Vagina (tissue), 2 donors: Measurements from ENCODE around the gene FCHSD2.

Experiments
- POLR2A ChIP-seq, 2 donors: fragments of 450-650 bp; IDR thresholded peaks; one replicate each; pipeline ENCODE4 v1.6.1; 2017; ENCODE audit warnings: antibody characterized with exemption in 2 of 2, mild to moderate bottlenecking in 2 of 2, moderate library complexity in 2 of 2
- POLR2AphosphoS5 ChIP-seq, 2 donors: sonication (generic); formaldehyde crosslinking; IDR thresholded peaks; one replicate each; pipeline ENCODE4 v1.9.0; 2017; ENCODE audit warnings: antibody characterized with exemption in 2 of 2, mild to moderate bottlenecking in 2 of 2, low read depth in 1 of 2; ENCODE audit not compliant: insufficient read depth in 1 of 2
- TF ChIP-seq, protein P1 (sequence below), 3 experiments: fragments of 450-650 bp in 2 of 3; fragments of 200-600 bp in 1 of 3; sonication (generic) in 1 of 3; IDR thresholded peaks; one replicate each; pipeline ENCODE4 v1.5.1; 2017 to 2019; ENCODE audit warnings: antibody characterized with exemption in 3 of 3, mild to moderate bottlenecking in 2 of 3, moderate library complexity in 2 of 3

DNA sequence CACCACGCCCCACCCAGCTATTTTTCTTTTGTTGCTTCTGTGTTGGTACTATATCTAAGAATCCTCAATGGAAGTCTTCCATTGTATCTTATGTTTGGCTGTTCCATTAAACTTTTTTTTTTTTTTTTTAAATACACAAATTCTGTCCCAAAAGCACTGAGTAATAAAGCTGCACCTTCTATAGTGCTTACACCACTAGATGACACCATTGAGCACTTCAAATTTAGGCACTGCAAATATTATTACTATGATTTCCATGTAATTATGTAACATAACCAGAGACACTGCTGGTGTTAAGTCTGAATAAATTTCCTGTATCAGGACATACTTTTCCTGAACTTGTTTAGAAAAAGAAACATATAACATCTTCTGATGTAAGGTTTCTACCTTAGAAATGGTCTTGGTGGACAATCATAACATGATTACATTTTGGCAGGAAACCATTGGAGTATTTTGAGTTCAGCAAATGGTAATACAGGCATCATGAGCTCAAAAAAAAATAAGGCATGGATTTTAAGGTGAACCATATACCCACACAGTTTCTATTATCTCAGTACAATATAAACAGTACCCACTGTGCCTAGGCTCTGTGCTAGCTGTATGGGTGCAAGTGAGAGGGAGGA is 217.4 kb downstream of the FCHSD2 start:
- TF ChIP-seq, protein P1, sequence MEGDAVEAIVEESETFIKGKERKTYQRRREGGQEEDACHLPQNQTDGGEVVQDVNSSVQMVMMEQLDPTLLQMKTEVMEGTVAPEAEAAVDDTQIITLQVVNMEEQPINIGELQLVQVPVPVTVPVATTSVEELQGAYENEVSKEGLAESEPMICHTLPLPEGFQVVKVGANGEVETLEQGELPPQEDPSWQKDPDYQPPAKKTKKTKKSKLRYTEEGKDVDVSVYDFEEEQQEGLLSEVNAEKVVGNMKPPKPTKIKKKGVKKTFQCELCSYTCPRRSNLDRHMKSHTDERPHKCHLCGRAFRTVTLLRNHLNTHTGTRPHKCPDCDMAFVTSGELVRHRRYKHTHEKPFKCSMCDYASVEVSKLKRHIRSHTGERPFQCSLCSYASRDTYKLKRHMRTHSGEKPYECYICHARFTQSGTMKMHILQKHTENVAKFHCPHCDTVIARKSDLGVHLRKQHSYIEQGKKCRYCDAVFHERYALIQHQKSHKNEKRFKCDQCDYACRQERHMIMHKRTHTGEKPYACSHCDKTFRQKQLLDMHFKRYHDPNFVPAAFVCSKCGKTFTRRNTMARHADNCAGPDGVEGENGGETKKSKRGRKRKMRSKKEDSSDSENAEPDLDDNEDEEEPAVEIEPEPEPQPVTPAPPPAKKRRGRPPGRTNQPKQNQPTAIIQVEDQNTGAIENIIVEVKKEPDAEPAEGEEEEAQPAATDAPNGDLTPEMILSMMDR (IDR thresholded peaks at IDR 0.05): peak in 2 of 3 experiments; percentile 11 to 39
- TF ChIP-seq POLR2A (IDR thresholded peaks at IDR 0.05) (no peak), POLR2AphosphoS5 (IDR thresholded peaks at IDR 0.05; ENCODE audit: insufficient read depth in 1 of 2, low read depth in 1 of 2) (no peak)
